Trophoblast cell (in vitro differentiated cells and primary cell): ENCODE results near the gene RNF145.

Source experiments
- DNase-seq, 2 donors: peaks; one replicate each; pipeline ENCODE4 v3.0.0-alpha.2; 2016
- H2AFZ ChIP-seq: 2 replicates; pipeline ENCODE4 v1.6.1; 2013; ENCODE audit warnings: low read length, moderate library complexity, mild to moderate bottlenecking; ENCODE audit not compliant: insufficient read depth, poor library complexity
- H2AK5ac ChIP-seq: 2 replicates; pipeline ENCODE4 v1.6.1; 2013; ENCODE audit warnings: mild to moderate bottlenecking, low read length
- H2BK120ac ChIP-seq: 2 replicates; pipeline ENCODE4 v1.6.1; 2013; ENCODE audit warnings: low read length, mild to moderate bottlenecking, moderate library complexity; ENCODE audit not compliant: insufficient read depth, poor library complexity
- H2BK12ac ChIP-seq: 2 replicates; pipeline ENCODE4 v1.6.1; 2013; ENCODE audit warnings: mild to moderate bottlenecking, low read length, moderate library complexity
- H2BK5ac ChIP-seq: 2 replicates; pipeline ENCODE4 v1.6.1; 2013; ENCODE audit warnings: low read length, low read depth, moderate library complexity, mild to moderate bottlenecking; ENCODE audit not compliant: poor library complexity
- H3K14ac ChIP-seq: 2 replicates; pipeline ENCODE4 v1.6.1; 2013; ENCODE audit warnings: mild to moderate bottlenecking, low read length
- H3K18ac ChIP-seq: 2 replicates; pipeline ENCODE4 v1.6.1; 2013; ENCODE audit warnings: mild to moderate bottlenecking, low read length
- H3K23ac ChIP-seq: 2 replicates; pipeline ENCODE4 v1.6.1; 2013; ENCODE audit warnings: low read length
- H3K27ac ChIP-seq: 2 replicates; pipeline ENCODE4 v1.5.1; 2013; ENCODE audit warnings: low read depth, mild to moderate bottlenecking, inconsistent platforms, low read length, moderate library complexity
- H3K27me3 ChIP-seq: 2 replicates; pipeline ENCODE4 v1.6.1; 2013; ENCODE audit warnings: inconsistent platforms, mild to moderate bottlenecking, low read length, moderate library complexity; ENCODE audit not compliant: insufficient read depth
- H3K36me3 ChIP-seq, 2 experiments: 1 replicate in 1 of 2; 2 replicates in 1 of 2; pipeline ENCODE4 v1.6.1; 2013; ENCODE audit warnings: low read length in 2 of 2, mild to moderate bottlenecking in 2 of 2, moderate library complexity in 1 of 2; ENCODE audit not compliant: insufficient read depth in 2 of 2, control insufficient read depth in 1 of 2
- H3K4ac ChIP-seq: 2 replicates; pipeline ENCODE4 v1.6.1; 2013; ENCODE audit warnings: low read depth, mild to moderate bottlenecking, low read length, moderate library complexity
- H3K4me1 ChIP-seq, 2 experiments: 1 replicate in 1 of 2; 2 replicates in 1 of 2; pipeline ENCODE4 v1.6.1; 2013; ENCODE audit warnings: low read length in 2 of 2, mild to moderate bottlenecking in 2 of 2, moderate library complexity in 1 of 2; ENCODE audit not compliant: insufficient read depth in 2 of 2, control insufficient read depth in 1 of 2
- H3K4me2 ChIP-seq: 2 replicates; pipeline ENCODE4 v1.6.1; 2013; ENCODE audit warnings: inconsistent platforms, mild to moderate bottlenecking, low read length, moderate library complexity
- H3K4me3 ChIP-seq: 2 replicates; pipeline ENCODE4 v1.5.1; 2013; ENCODE audit warnings: mild to moderate bottlenecking, low read depth, low read length, inconsistent platforms
- H3K79me1 ChIP-seq: one replicate; pipeline ENCODE4 v1.6.1; 2013; ENCODE audit warnings: low read length
- H3K79me2 ChIP-seq: 2 replicates; pipeline ENCODE4 v1.6.1; 2013; ENCODE audit warnings: low read length, mild to moderate bottlenecking; ENCODE audit not compliant: control insufficient read depth, insufficient read depth, poor library complexity
- H3K9ac ChIP-seq: 2 replicates; pipeline ENCODE4 v1.6.1; 2013; ENCODE audit warnings: mild to moderate bottlenecking, low read length
- H3K9me3 ChIP-seq: 2 replicates; pipeline ENCODE4 v1.6.1; 2013; ENCODE audit warnings: low read depth, mild to moderate bottlenecking, control low read depth, inconsistent platforms, low read length; ENCODE audit not compliant: insufficient read depth
- H4K12ac ChIP-seq: 2 replicates; pipeline ENCODE4 v1.6.1; 2013; ENCODE audit warnings: low read depth, mild to moderate bottlenecking, low read length, moderate library complexity
- H4K8ac ChIP-seq: 2 replicates; pipeline ENCODE4 v1.6.1; 2013; ENCODE audit warnings: low read depth, mild to moderate bottlenecking, low read length, moderate library complexity
- H4K91ac ChIP-seq: one replicate; pipeline ENCODE4 v1.6.1; 2013; ENCODE audit warnings: low read depth, mild to moderate bottlenecking, low read length, moderate library complexity
- WGBS: extraction: QIAGEN DNeasy Blood & Tissue Kit; methylation state at CpG from one replicate; pipeline ENCODE4 v1.1.7; 2013; ENCODE audit warnings: missing lambda C conversion rate; ENCODE audit not compliant: insufficient read length, insufficient coverage; ENCODE audit errors: extremely low coverage; 5-methylcytosine and 5-hydroxymethylcytosine counted together

Gene RNF145

DNA sequence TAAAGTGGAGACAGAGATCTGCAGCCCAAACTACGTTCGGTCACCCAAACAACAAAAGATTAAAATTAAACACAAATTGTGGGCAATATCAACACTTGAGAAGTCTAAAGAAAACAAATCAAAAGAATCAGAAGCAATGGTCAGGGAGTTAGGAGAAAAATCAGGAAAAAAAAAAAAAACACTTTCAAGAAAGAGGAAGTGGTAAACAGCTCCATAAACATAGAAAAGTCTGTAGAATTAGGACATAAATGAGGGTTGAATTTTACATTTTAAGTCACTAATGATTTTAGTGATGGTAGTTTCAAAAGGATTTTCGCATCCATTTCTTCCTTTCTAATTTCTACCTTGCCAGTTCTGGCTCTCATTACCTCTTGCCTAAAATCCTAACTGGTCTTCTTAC lies 10.1 kb downstream of the RNF145 start:
- H2BK120ac ChIP-seq: no peak overlapping the region
- no peak overlapping the region for H3K4ac ChIP-seq
- no peak overlapping the region for H4K8ac ChIP-seq
- H3K36me3 ChIP-seq: peaks cover 2 to 6% of the 10 kb centered on the region in 2 experiments
- no peak overlapping the region for H2BK5ac ChIP-seq
- no peak overlapping the region for H3K27ac ChIP-seq
- H3K14ac ChIP-seq: no peak overlapping the region
- no peak overlapping the region for H4K12ac ChIP-seq
- H3K27me3 ChIP-seq: no peaks in the 10 kb centered on the region
- no peaks in the 10 kb centered on the region for H3K4me1 ChIP-seq
- H3K9ac ChIP-seq: no peak overlapping the region
- no peak overlapping the region for H4K91ac ChIP-seq
- no peak overlapping the region for H3K4me3 ChIP-seq
- H3K79me1 ChIP-seq: no peaks in the 10 kb centered on the region
- DNase-seq: no peak
- H3K18ac ChIP-seq: no peak overlapping the region
- H2AK5ac ChIP-seq: no peak overlapping the region
- H3K79me2 ChIP-seq: no peaks in the 10 kb centered on the region
- H2AFZ ChIP-seq: no peak overlapping the region
- no CpG with 5 or more reads among the region's 3 CpGs for WGBS
- H2BK12ac ChIP-seq: no peak overlapping the region
- no peaks in the 10 kb centered on the region for H3K9me3 ChIP-seq
- no peak overlapping the region for H3K4me2 ChIP-seq
- H3K23ac ChIP-seq: no peak overlapping the region

DNA sequence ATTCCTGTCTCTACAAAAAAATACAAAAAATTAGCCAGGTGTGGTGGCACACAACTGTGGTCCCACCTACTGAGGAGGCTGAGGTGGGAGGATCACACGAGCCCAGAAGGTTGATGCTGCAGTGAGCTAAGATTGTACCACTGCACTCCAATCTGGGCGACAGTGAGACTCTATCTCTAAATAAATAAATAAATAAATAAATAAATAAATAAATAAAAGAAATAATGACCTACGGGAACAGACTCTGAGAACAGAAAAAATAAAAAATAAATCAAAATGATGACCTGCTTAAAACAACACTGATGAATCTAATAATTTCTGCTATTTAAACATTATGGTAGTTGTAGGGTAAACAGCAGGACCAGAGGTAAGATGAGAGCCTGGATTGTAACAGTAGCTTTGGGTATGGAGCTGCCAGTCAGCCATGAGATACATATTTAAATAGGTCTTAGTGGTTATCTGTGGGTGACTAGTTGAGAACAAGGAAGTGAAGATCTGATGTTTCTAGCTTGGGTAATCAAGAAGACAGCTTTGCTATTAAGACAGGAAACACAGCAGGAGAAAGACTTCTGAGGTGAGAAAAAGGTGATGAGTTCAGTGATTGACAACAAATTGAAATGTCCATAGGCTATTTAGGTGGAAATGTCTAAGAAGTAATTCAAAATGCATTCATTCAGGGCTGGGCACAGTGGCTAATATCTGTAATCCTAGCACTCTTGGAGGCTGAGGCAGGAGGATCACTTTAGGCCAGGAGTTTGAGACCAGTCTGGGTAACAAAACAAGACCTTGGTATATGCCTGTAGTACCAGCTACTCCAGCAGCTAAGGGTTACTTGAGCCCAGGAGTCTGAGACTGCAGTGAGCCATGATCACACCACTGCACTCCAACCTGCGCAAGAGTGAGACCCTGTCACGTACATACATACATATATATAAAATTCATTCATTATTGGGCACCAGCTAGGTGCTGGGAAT lies 11.0 kb downstream of the RNF145 start:
- Histone ChIP-seq H3K4me2 (no peak overlapping the region), H3K27me3 (no peaks in the 10 kb centered on the region)
- no CpG with 5 or more reads among the region's 5 CpGs for WGBS

DNA sequence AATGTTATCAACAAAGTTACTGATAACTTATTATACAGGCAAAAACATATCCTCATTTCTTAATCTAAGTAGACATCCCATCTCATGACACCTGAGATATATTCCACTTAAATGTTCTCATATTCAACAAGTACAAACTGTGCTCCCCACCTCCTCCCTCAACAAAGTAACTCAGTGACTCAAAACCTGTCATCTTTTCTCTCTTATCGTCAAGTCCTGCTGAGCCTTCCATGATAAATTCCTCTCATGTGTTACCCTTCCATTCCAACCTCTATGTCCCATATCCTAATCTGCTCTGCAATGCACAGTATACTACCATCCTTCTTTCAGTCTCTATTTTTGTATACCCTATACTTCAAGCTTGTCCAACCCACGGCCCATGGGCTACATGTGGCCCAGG lies 13.6 kb downstream of the RNF145 start:
- peaks cover 2 to 10% of the 10 kb centered on the region in 2 experiments for H3K36me3 ChIP-seq
- no peak overlapping the region for H3K18ac ChIP-seq
- H3K23ac ChIP-seq: no peak overlapping the region
- no peak overlapping the region for H3K4me2 ChIP-seq
- DNase-seq: no peak
- no peak overlapping the region for H4K12ac ChIP-seq
- no peaks in the 10 kb centered on the region for H3K27me3 ChIP-seq
- no peaks in the 10 kb centered on the region for H3K9me3 ChIP-seq
- no CpG with 5 or more reads among the region's 2 CpGs for WGBS
- no peak overlapping the region for H2AK5ac ChIP-seq
- no peak overlapping the region for H2BK120ac ChIP-seq
- H3K4me1 ChIP-seq: no peaks in the 10 kb centered on the region
- H3K79me2 ChIP-seq: no peaks in the 10 kb centered on the region
- H2BK5ac ChIP-seq: no peak overlapping the region
- H3K9ac ChIP-seq: no peak overlapping the region
- no peak overlapping the region for H3K4me3 ChIP-seq
- H3K4ac ChIP-seq: no peak overlapping the region
- H4K8ac ChIP-seq: no peak overlapping the region
- no peak overlapping the region for H2AFZ ChIP-seq
- H3K79me1 ChIP-seq: no peaks in the 10 kb centered on the region
- no peak overlapping the region for H3K27ac ChIP-seq
- no peak overlapping the region for H3K14ac ChIP-seq
- H2BK12ac ChIP-seq: no peak overlapping the region
- no peak overlapping the region for H4K91ac ChIP-seq

More for the DNA sequence above, 11.0 kb downstream of the RNF145 start:
- H2AK5ac ChIP-seq: no peak overlapping the region
- H4K12ac ChIP-seq: no peak overlapping the region
- DNase-seq: no peak
- H3K36me3 ChIP-seq: peaks cover 2 to 6% of the 10 kb centered on the region in 2 experiments
- no peak overlapping the region for H3K23ac ChIP-seq
- H3K9me3 ChIP-seq: no peaks in the 10 kb centered on the region
- H3K79me2 ChIP-seq: no peaks in the 10 kb centered on the region
- no peak overlapping the region for H3K14ac ChIP-seq
- no peak overlapping the region for H4K8ac ChIP-seq
- H3K4ac ChIP-seq: no peak overlapping the region
- no peak overlapping the region for H2BK12ac ChIP-seq
- H2BK120ac ChIP-seq: no peak overlapping the region
- no peaks in the 10 kb centered on the region for H3K79me1 ChIP-seq
- H3K27ac ChIP-seq: no peak overlapping the region
- H2BK5ac ChIP-seq: no peak overlapping the region
- H3K4me1 ChIP-seq: no peaks in the 10 kb centered on the region
- no peak overlapping the region for H3K18ac ChIP-seq
- no peak overlapping the region for H3K4me3 ChIP-seq
- H4K91ac ChIP-seq: no peak overlapping the region
- H3K9ac ChIP-seq: no peak overlapping the region
- no peak overlapping the region for H2AFZ ChIP-seq

DNA sequence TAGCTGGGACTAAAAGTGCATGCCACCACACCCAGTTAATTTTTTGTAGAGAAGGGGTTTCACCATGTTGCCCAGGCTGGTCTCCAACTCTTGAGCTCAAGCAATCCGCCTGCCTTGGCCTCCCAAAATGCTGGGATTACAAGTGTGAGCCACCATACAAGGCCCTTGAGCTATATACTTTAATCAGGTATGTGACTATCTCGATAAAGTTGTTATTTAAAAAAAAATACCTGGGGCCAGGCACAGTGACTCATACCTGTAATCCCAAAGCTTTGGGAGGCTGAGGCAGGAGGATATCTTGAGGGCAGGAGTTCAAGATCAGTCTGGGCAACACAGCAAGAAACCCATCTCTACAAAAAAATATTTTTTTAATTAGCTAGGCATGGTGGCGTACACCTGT lies 19.2 kb downstream of the RNF145 start:
- no peak overlapping the region for H2AK5ac ChIP-seq
- no peaks in the 10 kb centered on the region for H3K9me3 ChIP-seq
- no peaks in the 10 kb centered on the region for H3K27me3 ChIP-seq
- WGBS: no CpG with 5 or more reads among the region's 3 CpGs
- no peak overlapping the region for H4K12ac ChIP-seq
- no peak overlapping the region for H3K27ac ChIP-seq
- H3K4me3 ChIP-seq: no peak overlapping the region
- H3K14ac ChIP-seq: no peak overlapping the region
- no peak overlapping the region for H2BK5ac ChIP-seq
- no peak overlapping the region for H4K91ac ChIP-seq
- no peak overlapping the region for H2AFZ ChIP-seq
- no peak overlapping the region for H4K8ac ChIP-seq
- no peak overlapping the region for H3K18ac ChIP-seq
- H3K23ac ChIP-seq: no peak overlapping the region
- peaks cover 0 to 2% of the 10 kb centered on the region in 2 experiments for H3K4me1 ChIP-seq
- H3K4me2 ChIP-seq: no peak overlapping the region
- H3K36me3 ChIP-seq: peaks cover 2 to 7% of the 10 kb centered on the region in 2 experiments
- H3K4ac ChIP-seq: no peak overlapping the region
- H3K79me1 ChIP-seq: no peaks in the 10 kb centered on the region
- H3K9ac ChIP-seq: no peak overlapping the region
- H2BK12ac ChIP-seq: no peak overlapping the region
- DNase-seq: no peak
- H3K79me2 ChIP-seq: no peaks in the 10 kb centered on the region
- H2BK120ac ChIP-seq: no peak overlapping the region
